Activated CD8-positive, alpha-beta memory T cell treated with anti-CD3 and anti-CD28 coated beads, Interleukin-2, amount 50 U/mL, for 24 hours (primary cell): ENCODE measurements around the gene GABRG3.

Experiments
- DNase-seq: peaks from one replicate; pipeline ENCODE4 v3.0.0-alpha.2; 2020; ENCODE audit errors: extremely low read depth

Gene GABRG3

GRCh38 chr15:27499191-27499590 lies 528.2 kb downstream of the GABRG3 start:
- no peak for DNase-seq

- no peak for DNase-seq
These were observed 528.7 kb downstream of the GABRG3 start for GRCh38 chr15:27499719-27500118.

- DNase-seq: no peak
These were observed 529.2 kb downstream of the GABRG3 start for GRCh38 chr15:27500206-27500605.

GRCh38 chr15:27506752-27507151 lies 535.8 kb downstream of the GABRG3 start:
- DNase-seq: no peak

GRCh38 chr15:27509014-27509413 lies 538.0 kb downstream of the GABRG3 start:
- no peak for DNase-seq

GRCh38 chr15:27512281-27513001 lies 541.5 kb downstream of the GABRG3 start:
- no peak for DNase-seq

GRCh38 chr15:27514526-27514925 lies 543.5 kb downstream of the GABRG3 start:
- no peak for DNase-seq

GRCh38 chr15:27527490-27528067 lies 556.6 kb downstream of the GABRG3 start:
- no peak for DNase-seq

- no peak for DNase-seq
These were observed 558.4 kb downstream of the GABRG3 start for GRCh38 chr15:27529399-27529798.

GRCh38 chr15:27530994-27531393 lies 560.0 kb downstream of the GABRG3 start:
- no peak for DNase-seq

- DNase-seq: no peak
These were observed 561.4 kb downstream of the GABRG3 start for GRCh38 chr15:27532358-27532757.

GRCh38 chr15:27535445-27536129 lies 564.6 kb downstream of the GABRG3 start:
- DNase-seq: no peak

GRCh38 chr15:27538325-27538724 lies 567.3 kb downstream of the GABRG3 start:
- DNase-seq: no peak

GRCh38 chr15:27541581-27541980 lies 570.6 kb downstream of the GABRG3 start:
- DNase-seq: no peak

GRCh38 chr15:27545494-27546255 lies 574.7 kb downstream of the GABRG3 start:
- no peak for DNase-seq

- DNase-seq: no peak
These were observed 578.8 kb downstream of the GABRG3 start for GRCh38 chr15:27549746-27550145.

- no peak for DNase-seq
These were observed 579.7 kb downstream of the GABRG3 start for GRCh38 chr15:27550635-27551034.

GRCh38 chr15:27561816-27562215 lies 590.8 kb downstream of the GABRG3 start:
- no peak for DNase-seq

GRCh38 chr15:27563765-27564370 lies 592.9 kb downstream of the GABRG3 start:
- DNase-seq: no peak

GRCh38 chr15:27564656-27565055 lies 593.7 kb downstream of the GABRG3 start:
- DNase-seq: no peak

- DNase-seq: no peak
These were observed 599.8 kb downstream of the GABRG3 start for GRCh38 chr15:27570746-27571145.
